ENCODE results near the gene TNS3.
"Not testable (repeated sequence)": the region's sequence is repeated elsewhere in the genome, so short reads cannot be mapped to it uniquely, and the experiment has no call there.

Gene TNS3

DNA sequence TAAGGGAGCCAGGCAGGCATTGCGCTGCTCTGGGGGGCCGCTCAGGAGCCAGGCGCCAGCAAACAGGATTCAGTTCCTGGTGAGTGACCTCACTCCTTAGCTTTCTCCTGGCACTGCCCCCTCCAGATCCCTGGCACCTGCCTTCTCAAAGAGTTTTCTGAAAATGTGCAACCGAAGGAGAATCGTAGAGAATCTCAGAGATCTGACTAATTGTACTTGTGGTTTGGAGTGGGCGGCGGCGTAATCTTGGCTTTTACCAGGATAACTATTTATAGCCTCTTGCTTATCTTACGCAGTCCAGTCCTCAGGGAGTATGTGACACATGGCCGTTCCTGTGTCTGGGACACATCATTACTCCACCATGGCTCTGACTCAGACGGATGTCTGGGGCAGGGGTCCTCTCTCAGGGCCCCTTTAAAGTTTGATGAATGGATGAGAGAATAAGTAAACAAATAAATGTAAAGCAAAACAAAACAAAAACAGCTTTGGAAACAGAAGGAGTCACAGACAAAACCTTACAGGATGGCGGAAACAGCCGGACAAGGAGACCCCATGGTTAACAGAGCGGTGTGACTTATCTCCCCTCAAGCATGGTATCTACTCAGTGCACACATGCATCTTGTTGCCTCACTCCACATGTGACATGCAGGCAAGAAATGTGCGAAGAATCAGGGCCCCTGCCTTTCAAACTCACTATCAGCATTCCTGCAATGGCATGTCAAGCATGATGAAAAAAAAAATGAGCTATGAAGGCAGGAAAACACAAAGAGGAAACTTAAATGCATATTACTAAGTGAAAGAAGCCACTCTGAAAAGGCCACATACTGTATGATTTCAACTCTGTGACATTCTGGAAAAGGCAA is 99.7 kb downstream of the TNS3 start:
- DNase-seq: no peak

DNA sequence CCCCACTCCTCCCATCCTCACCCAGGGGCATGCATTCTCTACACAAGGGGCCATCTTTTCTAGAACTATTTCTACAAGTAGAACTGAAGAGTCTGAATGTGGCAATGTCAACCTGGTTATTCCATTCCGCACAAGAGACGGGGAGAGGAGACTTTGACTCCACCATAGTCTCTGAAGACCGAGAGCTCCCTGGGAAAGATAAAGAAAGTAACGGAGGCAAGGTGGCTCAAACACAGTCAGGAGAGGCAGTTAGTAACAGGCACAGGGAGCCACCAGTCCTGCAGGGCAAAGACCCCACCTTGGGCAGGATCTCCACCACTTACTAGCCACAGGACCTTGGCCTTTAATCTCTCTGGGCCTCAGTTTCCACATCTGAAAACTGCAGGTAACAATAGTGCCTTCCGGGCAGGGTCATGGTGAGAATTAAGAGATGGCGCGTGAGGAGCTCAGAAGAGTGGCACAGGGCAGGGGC is 100.3 kb downstream of the TNS3 start:
- no peak for DNase-seq

DNA sequence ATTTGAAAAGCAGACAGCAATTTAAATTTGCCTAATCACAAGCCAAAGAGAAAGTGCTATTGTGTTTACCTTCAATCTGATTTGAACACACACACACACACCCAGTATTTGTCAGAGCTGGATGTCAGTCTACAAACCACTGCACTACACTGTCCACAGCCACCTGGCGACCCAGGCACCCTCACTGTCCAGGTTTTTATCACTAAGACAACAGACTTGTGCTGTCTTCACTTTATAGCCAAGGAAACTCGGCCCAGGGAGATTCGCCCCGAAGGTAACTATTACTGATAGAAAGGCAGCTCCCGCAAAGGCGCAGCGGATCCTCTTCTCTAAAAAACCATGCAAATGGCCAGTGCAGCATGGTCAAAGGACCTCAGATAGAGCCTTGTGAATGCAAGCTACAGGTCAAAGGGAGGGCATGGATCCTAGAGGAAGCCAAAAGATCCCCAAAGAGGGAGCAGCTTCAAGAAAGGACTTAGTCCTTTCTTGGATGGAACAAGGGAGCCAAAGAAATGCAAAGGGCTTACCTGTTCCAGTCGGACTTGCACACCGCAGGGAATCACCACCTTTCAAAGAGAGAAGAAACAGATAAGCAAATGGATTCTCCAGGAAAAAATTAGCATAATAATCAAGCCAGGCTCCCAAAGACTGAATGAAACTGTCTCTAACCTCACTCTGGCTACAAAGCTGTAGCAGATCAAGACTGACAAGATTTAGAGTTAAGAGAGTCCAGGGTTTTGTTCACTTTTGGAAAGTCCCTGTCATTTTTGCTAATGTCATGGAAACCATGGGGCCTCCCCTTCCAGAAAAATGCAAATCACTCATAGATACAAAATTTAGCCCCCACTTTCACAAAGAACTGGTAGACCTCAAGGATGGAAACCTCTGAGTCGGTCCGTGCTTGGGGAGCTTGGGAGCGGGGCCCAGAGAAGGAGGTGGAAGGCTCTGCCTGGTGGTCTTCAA is 101.1 kb downstream of the TNS3 start:
- no peak for DNase-seq

DNA sequence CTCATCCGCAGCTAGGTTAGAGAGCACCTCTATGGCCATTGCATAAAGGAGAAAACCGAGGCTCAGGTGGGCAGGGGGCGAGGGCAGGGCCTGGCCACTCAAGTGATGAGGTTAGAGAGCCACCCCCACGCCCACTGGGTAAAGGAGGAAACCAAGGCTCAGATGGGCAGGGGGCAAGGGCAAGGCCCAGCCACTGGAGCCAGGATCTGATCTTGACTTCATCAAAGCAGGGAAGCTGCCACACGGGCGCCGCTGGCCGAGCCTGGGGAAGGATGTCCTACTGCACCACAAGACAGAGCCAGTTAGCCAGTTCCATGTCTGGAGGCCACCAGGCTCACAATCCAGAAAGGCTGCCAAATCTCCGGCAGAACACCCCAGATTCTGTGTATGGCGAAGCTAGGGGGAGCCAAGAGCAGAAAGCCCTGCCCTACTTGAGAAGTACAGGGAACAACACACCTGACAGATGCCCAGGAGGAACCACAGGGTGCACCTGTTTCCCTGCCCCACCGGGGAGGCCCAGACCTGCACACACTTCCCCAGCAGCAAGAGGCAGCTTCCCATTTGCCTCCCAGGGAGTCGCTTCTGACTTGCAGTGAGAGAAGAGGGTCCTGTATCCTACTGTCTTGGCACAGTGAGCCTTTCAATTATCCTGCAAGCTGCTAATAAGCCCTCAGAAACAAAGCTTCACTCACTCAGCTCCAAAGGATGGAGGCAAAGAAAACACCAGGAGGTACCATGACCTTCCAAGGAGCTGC is 101.9 kb downstream of the TNS3 start:
- DNase-seq: no peak

DNA sequence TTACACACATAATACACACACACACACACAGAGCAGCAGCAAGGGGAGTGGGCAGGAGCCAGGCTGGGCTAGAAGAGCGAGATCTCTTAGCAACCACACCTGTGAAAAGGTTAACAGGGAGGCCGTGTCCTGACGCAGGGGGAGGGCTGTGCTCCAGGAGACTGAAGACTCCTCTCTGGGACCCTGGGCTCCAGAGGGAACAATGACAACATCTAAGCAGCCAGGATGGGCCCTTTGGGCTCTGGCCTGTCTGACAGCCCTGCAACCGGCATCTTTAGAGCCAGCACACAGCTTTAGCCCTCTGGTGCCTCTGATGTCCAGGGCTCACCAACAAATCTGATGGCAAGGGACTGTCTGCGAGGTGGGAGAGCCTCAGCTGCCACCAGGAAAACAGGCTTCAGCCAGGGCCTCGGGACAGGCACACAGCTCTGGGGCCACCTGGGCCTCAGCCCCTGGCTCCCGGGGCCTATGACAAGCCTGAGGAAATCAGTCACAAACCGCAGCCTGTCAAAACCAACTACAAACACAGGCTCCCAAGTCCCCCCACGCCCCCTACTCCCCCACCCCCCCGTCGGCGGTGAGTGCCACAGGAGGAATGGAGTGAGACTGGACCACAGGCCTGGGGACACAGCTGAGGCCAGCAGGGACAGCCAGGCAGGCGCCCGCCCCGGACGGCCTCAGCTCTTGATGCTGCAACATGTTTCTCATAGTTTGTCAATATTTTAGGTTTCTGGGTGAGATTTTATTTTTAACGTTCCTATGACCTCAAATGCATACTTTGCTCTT is 102.8 kb downstream of the TNS3 start:
- DNase-seq: no peak

DNA sequence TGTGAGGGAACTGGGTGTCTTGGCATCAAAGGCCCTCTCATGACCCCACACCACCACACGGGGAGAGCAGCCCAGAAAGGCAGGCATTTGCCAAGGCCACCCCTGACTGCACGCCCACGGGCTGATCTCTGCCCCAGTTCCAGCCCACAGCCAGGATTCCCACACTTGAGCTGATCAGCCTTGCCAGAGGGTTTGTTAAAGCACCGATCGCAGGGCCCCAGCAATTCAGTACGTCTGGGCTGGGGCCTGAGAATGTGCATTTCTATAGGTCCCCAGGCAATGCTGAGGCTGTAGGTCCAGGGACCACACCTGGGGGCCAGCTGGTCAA is 103.9 kb downstream of the TNS3 start:
- no peak for DNase-seq

DNA sequence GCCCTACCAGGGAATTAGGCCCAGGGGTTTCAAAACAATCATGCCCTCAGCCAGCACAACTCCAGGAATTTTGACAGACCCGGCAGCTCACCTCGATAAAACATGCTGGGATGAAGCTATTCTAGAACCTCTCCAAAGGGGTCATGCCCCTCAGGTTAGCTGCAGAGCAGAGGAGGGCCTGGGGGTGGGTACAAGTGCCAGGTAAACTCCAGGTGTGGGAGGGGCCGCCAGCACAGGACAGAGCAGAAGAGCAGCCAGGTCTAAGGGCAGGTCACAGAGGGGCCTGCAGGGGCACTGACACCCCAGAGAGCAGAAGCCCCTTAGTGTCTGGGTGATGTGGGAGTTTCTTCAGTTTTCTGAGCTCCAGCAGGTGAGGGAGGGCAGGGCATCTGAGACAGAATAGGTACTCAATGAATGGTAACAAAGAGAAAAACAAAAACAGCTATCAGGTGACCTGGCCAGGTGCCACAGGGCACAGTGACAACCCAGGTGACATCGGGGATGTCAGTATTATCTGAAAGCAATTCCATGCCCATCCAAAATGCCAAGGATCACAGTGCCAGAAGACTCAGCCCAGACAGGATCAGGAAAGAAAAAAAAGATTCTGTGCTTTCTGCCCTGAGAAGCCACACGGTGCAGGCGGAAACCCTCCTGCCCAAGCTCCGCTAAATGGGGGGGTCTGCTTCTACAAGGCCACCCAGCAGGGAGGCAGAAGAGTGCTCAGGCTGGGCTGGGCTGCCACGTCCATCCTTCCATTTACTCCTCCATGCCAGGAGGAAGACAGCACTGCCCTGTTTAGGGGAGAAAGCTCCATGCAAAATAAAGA is 104.5 kb downstream of the TNS3 start:
- DNase-seq: no peak

DNA sequence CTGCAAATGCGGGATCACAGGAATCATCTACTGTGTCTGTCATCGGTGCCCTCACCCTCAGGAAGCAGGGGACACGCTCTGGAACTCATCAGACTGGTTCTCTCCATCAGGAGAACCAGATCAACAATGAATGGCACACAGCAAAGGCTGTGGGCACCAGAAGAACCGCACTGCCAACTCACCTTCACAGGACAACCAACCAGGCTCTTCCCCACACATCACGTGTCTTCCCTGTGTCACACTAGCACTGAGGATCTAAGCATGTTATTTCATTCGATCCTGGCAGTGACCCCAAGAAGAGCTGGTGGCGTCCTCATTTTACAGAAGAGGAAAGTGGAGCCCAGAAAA is 106.1 kb downstream of the TNS3 start:
- DNase-seq: no peak

DNA sequence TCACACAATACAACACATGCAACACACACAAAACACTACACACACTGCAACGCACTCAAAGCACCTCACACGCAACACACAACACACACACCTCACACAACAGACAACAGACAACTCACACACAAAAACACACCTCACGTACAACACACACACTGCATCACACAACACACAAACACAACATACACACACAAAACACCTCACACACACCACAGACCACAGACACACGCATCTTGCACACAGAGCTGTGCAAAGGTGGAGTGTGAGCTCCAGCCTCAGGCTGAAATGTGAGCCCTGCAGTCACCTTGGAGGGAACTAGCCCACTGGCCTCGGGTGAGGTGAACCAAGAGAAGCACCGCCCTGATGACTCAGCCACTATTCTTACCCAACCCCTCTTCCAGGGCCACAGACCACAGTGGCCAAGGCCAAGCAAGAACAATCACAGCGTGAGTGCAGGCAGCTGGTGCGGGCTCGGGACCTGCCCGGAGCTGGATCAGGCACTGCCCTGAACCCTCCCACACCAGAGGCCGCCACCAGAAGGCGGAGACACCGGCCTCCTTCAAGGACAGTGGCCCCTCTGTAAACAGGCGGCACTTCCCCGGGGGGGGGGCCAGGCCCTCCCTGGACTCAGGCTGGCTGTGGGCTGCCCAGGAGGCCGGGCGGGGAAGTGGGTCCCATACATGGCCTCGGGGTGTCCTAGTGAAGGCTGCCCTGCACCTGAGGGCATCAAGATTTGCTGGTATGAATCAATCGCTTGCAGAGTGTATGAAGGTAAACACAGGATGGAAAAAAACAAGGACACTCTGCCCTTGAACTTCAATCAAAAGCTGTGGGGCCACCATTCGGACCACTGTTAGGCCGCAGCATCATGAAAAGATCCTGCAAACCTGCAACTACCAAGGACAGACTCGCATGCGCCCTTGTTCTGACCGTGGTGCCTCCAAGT is 106.7 kb downstream of the TNS3 start:
- DNase-seq: peak; percentile 20

DNA sequence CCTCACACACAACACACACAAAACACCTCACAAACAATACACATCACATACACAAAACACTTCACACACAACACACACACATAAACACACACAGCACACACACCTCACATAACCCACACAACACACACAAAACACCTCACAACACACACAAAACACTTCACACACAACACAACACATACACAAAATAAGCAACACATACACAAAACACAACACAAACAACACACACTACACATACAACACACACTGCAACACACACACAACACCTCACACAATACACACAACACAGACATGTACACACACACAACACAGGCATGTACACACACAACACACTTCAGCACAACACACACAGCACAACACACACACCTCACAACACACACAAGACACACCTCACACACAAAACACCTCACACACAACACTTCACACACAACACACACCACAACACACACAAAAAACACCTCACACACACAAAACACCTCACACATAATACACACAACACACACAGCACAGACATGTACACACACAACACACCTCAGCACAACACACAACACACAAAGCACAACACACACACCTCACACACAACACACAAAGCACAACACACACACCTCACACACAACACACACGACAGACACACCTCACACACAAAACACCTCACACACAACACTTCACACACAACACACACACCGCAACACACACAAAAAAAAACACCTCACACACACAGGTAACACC is 107.5 kb downstream of the TNS3 start:
- no peak for DNase-seq

DNA sequence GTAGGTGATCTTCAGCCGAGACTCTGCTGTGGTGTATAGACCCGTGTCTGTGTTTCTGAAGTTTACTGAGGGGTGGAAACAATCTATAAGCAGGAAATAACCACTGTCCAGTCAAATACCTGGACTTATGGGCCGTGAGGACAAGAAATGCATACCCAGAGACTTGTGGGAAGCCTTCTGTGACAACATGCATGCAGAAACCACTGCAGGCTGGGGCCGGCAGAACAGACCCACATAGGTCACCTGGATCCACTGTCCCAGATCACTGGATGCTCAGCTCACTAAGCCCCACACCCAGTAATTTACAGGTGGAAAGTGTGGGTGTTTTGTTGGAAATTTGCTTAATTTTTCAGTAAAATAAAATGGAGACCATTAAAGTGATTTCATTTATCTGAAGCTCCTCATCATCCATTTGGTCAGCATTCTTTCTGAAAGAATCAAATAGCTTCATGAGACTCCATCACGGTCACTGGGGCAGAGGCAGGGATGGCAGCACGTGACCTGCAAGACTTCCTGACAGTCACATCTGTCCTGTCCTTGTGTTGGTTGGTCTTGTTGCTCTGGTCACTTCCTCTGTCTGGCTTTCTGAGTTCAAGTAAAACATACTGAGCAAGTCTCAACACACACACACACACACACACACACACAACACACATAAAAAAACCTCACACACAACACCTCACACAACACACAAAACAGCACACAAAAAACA is 108.3 kb downstream of the TNS3 start:
- DNase-seq: no peak

DNA sequence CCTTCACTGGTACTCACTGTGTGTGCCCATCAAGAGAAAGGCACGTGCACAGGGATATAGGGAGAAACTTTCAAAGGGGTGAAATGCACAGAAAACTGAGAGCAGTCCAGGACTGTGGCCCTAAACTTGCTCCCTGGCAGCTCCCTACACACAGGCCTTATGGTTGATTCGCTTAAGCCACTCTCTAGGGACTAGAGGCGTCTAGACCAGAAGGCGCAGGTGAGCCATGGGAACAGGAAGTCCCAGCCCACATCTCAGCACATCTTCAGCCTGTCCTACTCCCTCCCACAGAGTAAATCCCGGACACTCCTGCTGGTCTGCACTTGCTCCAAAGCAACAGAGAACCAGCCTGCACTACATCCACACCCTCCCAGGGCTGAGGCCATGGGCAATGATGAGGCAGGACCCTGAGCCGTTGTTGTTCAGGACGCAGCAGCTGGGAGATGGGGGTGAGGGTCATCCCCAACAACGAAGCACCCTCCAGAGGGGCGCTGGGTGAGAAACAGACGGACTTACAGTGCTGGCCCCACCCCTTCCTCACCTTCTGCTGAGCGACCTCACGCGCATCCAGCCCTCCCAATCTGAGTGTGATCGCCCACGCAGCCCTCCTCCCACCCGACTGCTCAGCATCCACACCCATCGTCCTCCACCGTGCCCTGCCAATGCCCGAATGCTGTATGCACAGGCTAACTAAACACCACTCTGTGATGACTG is 109.3 kb downstream of the TNS3 start:
- DNase-seq: no peak

DNA sequence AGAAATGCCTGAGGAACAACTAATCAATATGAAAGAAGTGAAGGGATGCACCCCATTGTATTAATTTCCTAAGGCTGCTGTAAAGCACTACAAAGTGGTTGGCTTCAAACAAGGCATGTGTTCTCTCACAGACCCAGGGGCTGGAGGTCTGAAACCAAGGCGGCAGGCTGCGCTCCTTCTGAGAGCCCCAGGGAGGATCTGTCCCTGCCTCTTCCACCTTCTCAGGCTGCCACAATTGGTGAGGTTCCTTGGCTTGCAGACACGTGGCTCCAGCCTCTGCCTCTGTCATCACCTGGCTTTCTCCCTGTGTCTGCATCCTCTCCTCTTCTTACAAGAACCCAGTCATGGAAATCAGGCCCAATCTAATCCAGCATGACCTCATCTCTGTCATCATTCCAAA is 110.1 kb downstream of the TNS3 start:
- no peak for DNase-seq

DNA sequence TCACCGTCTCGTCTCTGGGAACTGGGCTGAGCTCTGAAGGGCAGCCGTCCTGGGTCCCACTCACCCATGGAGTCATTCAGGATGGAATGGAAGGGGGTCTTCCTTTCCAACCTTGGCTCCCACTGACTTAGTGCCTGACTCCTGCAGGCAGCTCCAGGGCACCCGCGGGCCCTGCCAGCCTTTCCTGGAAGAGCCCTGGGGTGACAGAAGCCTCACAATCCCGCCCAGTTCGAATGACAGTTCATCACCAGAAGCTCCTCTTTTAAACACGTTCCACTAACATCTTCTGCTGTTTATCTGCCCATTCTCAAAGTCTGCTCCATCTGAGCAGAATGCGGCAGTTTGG is 110.6 kb downstream of the TNS3 start:
- DNase-seq: no peak

DNA sequence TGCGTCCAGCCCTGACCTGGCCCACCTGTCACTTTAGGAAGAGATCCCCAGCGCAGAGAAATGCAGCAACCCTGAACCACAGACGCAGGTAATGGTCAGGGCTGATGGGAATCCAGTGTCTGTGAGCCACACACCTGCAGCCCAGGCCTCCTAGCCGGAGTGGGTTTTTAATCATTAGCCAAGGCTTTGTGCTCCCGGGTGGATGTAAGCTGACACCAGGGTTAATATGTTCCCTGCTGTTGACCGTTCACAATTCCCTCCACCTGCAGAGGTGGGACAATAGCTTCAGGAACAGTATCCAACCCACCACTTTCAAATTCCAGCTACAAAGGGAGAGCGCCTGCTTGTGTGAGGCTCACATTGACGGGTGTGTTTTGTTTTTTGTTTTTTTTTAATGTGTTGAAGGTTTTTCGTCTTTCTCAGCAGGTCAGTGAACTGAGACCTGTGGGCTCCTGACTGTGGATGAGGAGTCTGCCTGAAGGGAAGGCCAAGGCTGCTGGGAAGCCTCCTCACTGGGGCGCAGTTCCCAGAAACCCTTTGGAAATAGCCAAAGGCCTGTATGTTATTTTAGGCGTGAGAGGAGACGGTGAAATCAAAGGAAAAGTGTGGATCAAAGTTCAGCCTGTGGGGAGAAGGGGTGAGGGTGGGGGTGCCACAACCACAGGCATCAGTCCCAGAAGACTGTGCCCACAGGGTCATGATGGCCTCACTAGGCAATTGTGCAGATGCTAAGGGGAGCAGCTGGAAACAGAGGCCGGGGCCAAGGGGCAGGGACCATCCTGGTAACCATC is 111.1 kb downstream of the TNS3 start:
- DNase-seq: no peak

DNA sequence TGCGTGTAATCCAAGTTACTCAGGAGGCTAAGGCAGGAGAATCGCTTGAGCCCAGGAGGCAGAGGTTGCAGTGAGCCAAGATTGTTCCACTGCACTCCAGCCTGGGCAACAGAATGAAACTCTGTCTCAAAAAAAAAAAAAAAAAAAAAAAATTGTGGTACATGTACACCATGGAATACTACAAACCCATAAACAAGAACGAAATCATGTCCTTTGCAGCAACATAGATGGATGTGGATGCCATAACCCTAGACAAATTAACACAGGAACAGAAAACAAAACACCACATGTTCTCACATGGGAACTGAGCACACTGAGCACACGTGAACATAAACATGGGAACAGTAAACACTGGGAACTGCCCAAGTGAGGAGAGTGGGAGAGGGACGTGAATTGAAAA is 112.1 kb downstream of the TNS3 start:
- DNase-seq: not testable (repeated sequence)

DNA sequence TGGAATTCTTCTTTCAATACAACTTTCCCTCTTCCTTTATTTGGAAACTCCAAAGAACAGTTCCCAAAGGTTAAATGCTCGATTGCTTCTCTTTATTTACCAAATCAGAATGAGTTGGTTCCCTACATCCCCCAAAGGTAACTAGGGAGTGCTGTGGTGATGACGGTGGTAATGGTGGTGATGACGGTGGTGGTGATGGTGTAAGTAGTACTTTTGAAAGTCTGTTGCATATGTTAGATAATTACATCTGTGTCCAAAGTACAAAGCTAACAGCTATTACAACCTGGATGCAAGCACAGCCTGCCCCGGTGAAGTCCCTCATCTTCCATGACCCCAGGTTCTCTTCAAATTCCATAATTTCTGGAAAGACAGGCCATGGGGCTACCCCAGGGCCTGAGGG is 115.1 kb downstream of the TNS3 start:
- no peak for DNase-seq

DNA sequence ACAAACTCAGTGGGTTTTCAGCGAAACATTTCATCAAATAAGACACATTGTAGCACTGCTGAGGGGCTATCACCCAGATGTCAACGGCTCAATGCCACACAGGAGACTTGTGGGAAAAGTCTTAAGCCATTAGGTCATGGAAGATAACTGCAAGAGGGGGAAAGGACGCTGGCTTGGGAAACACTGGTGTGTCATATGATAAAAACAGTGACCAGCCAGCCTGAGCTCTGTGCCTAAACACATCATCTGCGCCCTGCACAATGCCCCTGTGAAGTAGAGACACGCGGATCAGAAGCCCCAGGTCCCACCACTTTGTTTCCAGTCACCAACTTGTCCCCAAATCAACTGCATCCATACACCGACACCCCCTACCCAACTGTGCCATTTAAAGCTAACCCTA is 116.7 kb downstream of the TNS3 start:
- no peak for DNase-seq
